Measurements from ENCODE around the gene KLHL29.
A peak's percentile ranks its signal among the peaks of the same experiment; 100 is the strongest.

Gene KLHL29

DNA sequence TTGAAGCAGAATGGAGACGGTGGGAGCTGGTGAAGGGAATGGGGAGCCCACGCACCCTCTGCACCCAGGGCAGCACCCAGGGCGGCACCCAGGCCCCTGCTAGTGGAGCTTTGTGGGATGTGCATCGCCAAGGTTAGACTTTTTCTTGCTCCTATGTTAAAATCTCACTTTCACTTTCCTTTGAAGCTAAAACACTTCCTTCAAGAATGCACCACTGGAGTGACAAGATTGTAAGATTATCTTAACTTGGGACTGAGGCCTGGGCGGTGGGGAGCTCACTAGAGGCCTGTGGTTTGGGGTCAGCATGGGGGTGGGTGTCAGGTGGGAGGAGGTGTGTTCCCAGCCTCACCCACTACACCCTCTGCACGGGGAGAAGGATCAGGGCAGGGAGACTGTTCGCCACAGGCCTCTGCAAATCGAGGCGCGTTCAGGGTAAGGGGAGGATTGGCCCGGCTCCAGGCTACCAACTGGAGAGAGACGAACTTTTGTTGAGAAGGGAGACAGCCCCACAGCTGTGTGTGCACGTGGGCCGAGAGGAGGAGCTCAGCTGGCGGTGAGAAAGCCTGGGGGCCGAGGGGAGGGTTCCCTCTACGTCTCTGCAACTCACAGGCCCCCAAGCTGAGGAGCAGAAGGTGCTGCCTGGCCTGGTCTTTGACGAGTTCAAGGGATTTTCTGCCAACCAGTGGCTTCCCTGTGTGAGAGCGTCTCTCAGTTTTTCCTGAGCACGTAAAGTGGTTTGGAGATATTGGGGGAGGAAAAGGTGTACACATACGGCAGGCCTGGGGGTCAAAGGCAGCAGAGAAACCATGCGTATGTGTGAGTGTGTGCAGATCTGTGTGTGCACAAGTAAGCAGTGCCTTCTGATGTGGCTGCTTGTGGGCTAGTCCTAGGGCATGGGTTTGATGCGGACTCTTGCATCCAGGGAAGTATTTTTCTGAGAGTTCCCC lies 147.7 kb downstream of the KLHL29 start:
- DNase-seq (ENCODE audit: low spot score): no peak

DNA sequence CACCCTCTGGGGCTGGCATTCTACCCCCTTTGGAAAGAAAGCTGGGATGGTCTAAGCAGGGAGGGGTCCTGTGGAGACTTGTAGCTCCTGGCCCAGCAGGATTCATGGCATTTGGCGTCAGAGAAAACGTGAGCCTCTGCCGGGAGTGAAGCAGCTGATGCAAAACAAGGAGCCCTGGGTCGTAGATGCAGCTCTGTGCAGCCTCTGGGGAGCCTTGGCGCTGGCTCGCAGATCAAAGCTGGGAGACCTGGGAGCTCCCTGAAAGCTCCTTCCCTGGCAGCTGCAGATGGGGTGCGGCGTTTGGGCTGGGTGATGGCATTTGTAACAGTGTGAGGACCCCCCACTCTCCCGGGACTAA lies 148.3 kb downstream of the KLHL29 start:
- no peak for DNase-seq (ENCODE audit: low spot score)

GRCh38 chr2:23534771-23535170 lies 149.8 kb downstream of the KLHL29 start:
- no peak for DNase-seq (ENCODE audit: low spot score)

DNA sequence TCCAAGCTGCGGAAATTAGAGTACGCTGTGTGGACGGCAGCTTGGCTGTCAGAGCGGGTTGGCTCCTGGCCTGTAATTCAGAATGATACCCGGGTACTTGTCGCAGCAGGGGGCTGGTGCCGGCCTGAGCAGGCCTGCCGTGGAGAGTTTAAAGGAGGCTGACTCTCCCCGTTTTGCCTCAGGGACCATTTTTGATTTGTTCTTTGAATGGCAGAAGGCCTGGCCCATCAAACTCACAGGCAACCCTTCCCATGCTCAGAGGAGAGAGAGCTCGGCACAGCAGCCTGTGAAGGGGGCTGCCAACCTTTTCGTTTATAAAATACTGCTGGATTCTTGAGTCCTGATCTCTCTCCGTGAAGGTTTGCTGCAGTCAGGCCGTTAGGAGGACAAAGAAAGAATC lies 151.3 kb downstream of the KLHL29 start:
- no peak for DNase-seq (ENCODE audit: low spot score)

- no peak for DNase-seq (ENCODE audit: low spot score)
Observed at GRCh38 chr2:23537991-23538390, 153.0 kb downstream of the KLHL29 start.

DNA sequence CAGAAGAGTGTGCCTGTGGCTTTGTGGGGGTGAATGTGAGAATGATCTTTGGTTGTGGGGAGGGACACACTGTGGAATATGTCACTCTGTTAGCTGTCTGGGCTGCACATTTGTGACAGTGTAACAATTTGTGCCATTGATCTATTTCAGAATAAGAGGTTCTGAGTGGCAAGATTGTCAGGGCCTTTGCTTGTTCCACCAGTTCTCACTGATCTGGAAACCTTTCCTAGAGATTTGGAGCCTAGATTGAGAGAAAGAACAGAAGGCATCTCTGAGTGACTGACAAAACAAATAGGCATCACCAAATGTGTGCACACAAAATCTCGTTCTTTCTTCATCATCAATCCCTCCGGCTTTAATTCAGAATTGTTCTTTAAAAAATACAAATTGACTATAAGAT lies 153.6 kb downstream of the KLHL29 start:
- DNase-seq (ENCODE audit: low spot score): no peak

DNA sequence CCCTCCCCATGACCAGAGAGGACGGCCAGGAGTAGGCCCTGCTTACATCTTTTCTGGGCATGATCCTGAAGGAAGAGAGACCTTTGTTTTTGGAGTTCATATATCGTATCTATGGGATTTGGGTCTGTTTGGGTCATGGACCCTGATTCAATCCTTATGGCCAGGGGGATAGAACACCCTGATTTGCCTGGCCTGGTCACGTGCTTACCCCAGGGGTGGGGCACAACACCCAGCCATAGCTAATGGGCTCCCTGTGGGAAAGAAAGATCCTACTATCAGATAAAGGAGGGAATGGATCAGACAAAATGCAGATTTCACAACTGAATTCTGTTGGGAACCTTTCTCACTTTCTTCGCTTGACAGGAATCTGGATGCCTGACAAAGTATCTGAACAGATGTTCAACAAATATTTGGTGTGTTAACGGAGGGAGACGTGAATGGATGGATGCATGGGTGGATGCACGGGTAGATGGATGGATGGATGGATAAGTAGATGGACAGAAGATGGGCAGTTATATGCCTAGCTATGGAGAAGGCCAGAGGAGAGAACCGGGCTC lies 155.9 kb downstream of the KLHL29 start:
- no peak for DNase-seq (ENCODE audit: low spot score)

DNA sequence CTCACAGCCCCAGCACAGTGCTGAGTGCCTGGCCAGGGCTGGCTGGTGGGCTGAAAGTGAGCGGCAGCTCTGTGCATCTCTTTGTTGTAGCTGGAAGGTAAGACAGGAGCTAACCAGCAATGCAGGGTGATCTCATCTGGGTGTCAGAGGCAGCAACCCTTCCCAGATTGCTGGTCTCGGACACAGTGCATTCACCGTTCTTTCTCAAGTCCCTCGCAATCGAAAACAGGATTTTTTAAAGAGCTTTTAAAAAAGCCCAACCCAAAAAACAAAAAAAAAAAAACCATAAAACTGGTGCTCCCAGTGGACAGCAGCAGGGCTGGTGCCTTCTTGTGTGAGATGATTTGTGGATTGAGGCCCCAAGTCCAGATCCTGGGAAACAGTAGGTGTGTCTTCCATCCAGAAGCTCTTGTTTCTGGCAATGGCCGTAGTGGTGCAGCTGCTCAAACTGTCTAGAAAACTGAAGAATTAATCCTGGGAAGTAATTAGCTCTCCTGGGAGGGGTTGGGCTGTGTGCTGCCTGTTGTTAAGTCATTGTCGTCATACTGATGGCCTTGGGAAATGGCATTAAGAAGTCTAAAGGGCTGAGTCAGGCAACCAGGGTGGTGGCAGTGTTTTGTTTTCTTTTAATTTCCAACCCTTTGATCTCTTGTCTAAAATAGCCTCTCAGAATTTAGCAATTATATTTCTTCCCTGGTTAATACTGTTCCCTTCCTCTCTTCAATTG lies 156.7 kb downstream of the KLHL29 start:
- peak; percentile 55 for DNase-seq (ENCODE audit: low spot score)

DNA sequence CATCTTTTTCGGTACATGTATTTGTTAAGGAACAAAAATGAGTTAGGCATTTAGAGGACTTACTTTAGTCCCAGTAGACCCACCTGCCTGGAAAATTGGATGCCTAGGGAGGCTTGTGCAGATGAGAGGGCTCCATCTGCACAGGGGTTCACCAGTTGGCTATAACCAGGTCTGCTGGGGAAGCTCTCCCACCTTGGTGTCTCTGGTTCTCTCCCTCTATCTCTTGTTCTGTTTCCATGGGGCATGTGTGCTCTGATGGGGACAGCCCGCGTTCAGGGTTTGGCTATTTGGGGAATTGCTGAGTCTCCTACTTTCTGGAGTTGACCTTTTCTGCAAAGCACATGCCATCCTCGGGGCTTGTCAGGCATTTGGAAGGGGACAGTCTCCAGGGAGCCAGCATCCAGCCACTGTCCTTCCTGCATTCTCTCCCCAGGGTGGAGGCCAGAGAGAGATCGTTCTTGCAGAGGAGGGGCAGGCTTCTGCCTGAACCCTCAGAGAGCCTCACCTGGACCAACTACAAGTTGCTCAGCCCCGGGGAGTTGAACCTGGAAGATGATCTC lies 157.3 kb downstream of the KLHL29 start:
- no peak for DNase-seq (ENCODE audit: low spot score)

DNA sequence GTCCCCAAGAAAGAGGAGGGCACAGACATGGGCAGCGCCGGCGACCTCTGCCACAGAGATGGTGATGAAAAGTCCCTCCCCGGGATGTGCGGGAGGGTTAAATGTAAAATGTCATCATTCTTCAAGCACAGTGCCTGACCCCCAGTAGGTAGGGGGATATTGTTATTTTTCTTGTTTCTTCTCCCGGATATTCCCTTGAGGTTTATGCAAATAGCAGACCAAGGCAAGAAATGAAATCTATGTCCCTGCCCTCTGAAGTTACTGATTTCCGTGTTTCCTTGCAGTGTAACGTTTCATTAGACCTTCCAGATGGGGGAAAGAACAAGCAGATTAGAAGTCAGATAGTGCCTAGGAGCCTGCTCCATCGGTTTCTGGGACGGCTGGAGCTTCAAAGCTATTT lies 158.3 kb downstream of the KLHL29 start:
- no peak for DNase-seq (ENCODE audit: low spot score)

DNA sequence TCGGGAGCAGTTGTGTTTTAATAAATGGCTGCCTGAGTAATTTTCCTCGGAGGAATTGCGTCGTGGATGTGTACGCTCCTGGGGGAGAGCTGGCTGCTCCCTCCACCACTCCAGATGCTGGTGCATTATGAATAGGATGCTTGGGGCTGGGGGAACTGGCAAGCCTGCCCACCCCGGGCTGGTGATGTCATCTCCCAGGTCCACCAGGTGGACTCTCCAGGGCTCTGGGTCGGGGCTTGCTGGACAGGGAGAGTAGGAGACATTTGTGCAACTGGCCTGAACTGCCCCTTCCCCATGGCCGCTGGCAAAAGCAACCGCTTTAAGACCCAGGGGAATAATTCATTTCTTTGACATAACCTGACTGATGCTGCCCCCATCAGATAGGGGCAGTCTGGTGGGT lies 158.7 kb downstream of the KLHL29 start:
- no peak for DNase-seq (ENCODE audit: low spot score)

- no peak for DNase-seq (ENCODE audit: low spot score)
Observed at GRCh38 chr2:23544589-23545295, 159.8 kb downstream of the KLHL29 start.

DNA sequence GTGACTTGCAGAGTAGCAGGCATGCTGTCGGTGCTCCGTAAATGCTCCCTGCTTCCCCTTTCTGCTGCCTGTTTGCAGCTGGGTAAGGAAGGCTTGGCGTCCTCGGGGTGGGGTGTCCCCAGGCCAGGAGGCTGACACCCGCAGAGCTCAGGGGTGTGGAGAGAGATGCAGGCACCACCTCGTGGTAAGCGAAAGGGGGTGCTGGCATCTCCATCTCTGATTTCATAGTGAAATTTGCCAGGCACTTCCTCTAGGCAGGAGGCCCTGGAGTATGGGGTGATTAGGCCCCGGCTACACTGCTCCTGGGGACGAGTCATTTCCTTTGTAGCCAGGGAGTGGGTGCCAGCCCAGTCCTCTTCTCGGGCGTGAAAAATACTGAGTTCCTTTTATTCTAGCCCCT lies 160.4 kb downstream of the KLHL29 start:
- DNase-seq (ENCODE audit: low spot score): peak; percentile 47

GRCh38 chr2:23545811-23546210 lies 160.8 kb downstream of the KLHL29 start:
- DNase-seq (ENCODE audit: low spot score): no peak

GRCh38 chr2:23546913-23547312 lies 161.9 kb downstream of the KLHL29 start:
- DNase-seq (ENCODE audit: low spot score): no peak

- no peak for DNase-seq (ENCODE audit: low spot score)
Observed at GRCh38 chr2:23547725-23548124, 162.7 kb downstream of the KLHL29 start.

DNA sequence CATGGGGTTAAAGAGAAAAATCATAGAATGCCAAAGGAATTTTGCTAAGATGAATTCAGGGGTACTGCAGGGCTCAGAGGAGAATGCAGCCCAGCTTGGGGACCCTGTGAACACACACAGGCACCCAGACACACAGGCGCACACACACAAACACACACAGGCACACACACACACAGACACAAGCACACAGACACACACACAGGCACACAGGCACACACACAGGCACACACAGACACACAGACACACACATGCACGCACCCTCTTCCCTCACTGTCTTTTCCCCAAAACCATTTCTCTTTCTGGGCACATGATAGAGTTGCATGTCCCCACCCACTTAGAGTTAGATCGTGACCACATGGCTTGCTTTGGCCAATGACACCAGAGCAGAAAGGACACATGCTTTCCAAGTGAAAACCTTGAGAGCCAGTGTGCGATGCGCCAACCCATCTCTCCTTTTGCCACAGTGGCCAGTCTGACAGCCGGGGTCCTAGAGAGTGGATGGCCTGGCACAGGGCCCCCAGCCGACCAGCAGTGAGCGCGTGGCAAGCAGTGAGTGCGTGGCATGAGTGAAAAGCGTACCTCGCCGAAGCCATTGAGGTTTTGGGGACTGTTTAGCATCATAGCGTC lies 163.3 kb downstream of the KLHL29 start:
- no peak for DNase-seq (ENCODE audit: low spot score)

DNA sequence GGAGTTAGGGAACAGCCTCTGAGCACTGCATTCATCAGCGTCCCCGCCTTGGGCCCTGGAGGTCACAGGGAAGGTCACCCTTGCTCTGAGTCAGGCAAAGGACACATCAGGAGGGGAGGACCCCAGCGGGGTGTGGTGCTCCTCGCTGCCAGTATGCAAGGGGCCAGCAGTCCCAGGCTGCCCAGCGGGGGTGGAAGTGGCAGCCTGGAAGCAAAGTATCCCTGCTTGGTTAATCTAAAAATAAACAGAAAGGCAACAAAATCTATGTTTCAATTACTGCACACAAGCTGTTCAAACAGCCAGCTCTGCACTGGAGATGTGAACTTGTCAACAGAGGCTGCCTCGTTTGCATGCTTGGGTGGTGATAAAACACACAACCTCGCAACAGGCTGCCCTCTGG lies 164.1 kb downstream of the KLHL29 start:
- no peak for DNase-seq (ENCODE audit: low spot score)

- peak; percentile 60 for DNase-seq (ENCODE audit: low spot score)
Observed at GRCh38 chr2:23549821-23550530, 165.0 kb downstream of the KLHL29 start.

- no peak for DNase-seq (ENCODE audit: low spot score)
Observed at GRCh38 chr2:23550553-23550952, 165.6 kb downstream of the KLHL29 start.

DNA sequence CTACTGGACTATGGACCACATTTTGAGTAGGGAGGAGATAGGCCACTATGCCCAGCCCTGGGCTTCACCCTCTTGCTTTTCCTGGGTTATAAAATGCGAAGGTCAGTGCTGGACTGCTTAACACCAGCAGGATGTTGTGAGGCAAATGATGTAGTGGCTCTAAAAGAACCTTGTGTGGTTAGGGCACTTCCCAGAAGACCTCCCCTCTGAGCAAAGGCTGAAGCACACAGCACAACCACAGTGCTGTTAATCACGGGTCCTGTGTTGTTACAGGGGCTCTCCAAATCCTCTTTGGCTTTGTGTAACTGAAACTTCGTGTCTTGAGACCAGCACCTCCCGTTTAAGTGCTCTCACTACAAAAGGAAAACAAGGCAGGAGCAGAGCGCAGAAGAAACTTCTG lies 166.9 kb downstream of the KLHL29 start:
- DNase-seq (ENCODE audit: low spot score): no peak
